Measurements from ENCODE around the gene NADK. TPM values are rescaled to one million over a fixed set of nuclear protein-coding genes. Genes with fewer than 3 reads are reported as not detected.

Gene NADK
- total RNA-seq, 1 donor from 2014 or later = 66.0 TPM

DNA sequence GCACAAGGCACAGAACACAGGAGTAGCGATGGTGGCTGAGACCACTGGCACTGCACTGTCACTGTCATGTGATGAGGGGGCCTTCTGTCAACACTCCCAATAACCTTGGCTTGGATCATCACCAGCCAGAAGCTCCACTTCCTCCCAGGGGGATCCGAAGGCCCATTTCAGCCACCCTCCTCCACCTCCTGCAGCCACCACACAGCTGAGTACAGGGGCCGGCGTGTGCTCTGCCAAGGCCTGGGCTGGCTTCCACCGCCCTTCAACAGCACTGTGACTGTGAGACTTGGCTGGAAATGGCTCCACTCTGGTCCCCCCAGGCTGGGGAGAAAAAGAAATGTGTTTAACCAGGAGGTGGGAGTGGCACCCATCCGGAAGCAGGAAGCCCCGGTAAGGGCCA lies 9.9 kb upstream of the NADK start:
- H3K27me3 Mint-ChIP-seq (ENCODE audit: unreplicated experiment) = peaks cover 21% of the 10 kb centered on the region
- no peak overlapping the region for H3K4me3 Mint-ChIP-seq (ENCODE audit: unreplicated experiment)
- peaks cover 28% of the 10 kb centered on the region for H3K4me1 Mint-ChIP-seq (ENCODE audit: low read depth, unreplicated experiment)
- peaks cover 30% of the 10 kb centered on the region for H3K9me3 Mint-ChIP-seq (ENCODE audit: unreplicated experiment)
- TF ChIP-seq, protein P1, sequence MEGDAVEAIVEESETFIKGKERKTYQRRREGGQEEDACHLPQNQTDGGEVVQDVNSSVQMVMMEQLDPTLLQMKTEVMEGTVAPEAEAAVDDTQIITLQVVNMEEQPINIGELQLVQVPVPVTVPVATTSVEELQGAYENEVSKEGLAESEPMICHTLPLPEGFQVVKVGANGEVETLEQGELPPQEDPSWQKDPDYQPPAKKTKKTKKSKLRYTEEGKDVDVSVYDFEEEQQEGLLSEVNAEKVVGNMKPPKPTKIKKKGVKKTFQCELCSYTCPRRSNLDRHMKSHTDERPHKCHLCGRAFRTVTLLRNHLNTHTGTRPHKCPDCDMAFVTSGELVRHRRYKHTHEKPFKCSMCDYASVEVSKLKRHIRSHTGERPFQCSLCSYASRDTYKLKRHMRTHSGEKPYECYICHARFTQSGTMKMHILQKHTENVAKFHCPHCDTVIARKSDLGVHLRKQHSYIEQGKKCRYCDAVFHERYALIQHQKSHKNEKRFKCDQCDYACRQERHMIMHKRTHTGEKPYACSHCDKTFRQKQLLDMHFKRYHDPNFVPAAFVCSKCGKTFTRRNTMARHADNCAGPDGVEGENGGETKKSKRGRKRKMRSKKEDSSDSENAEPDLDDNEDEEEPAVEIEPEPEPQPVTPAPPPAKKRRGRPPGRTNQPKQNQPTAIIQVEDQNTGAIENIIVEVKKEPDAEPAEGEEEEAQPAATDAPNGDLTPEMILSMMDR (IDR thresholded peaks at IDR 0.05; ENCODE audit: partially characterized antibody, unreplicated experiment) = no peak
- DNase-seq = peak; percentile 65
- peak overlapping the region; percentile 96 for H3K27ac Mint-ChIP-seq (ENCODE audit: unreplicated experiment)
- H3K36me3 Mint-ChIP-seq (ENCODE audit: unreplicated experiment) = no peaks in the 10 kb centered on the region

GRCh38 chr1:1786836-1787605 lies 8.8 kb upstream of the NADK start:
- Mint-ChIP-seq H3K36me3 (ENCODE audit: unreplicated experiment) (no peaks in the 10 kb centered on the region), H3K27ac (ENCODE audit: unreplicated experiment) (peak overlapping the region; percentile 96)

GRCh38 chr1:1785666-1786065 lies 7.4 kb upstream of the NADK start:
- H3K36me3 Mint-ChIP-seq (ENCODE audit: unreplicated experiment) = no peaks in the 10 kb centered on the region
- no peak overlapping the region for H3K4me3 Mint-ChIP-seq (ENCODE audit: unreplicated experiment)
- H3K4me1 Mint-ChIP-seq (ENCODE audit: low read depth, unreplicated experiment) = peaks cover 29% of the 10 kb centered on the region
- TF ChIP-seq, protein P1 (IDR thresholded peaks at IDR 0.05; ENCODE audit: partially characterized antibody, unreplicated experiment) = no peak
- DNase-seq = no peak
- H3K27me3 Mint-ChIP-seq (ENCODE audit: unreplicated experiment) = peaks cover 25% of the 10 kb centered on the region
- H3K9me3 Mint-ChIP-seq (ENCODE audit: unreplicated experiment) = peaks cover 31% of the 10 kb centered on the region
- H3K27ac Mint-ChIP-seq (ENCODE audit: unreplicated experiment) = no peak overlapping the region

More at GRCh38 chr1:1786836-1787605, 8.8 kb upstream of the NADK start:
- DNase-seq = no peak
- Mint-ChIP-seq H3K27me3 (ENCODE audit: unreplicated experiment) (peaks cover 21% of the 10 kb centered on the region), H3K4me3 (ENCODE audit: unreplicated experiment) (no peak overlapping the region), H3K4me1 (ENCODE audit: low read depth, unreplicated experiment) (peaks cover 29% of the 10 kb centered on the region), H3K9me3 (ENCODE audit: unreplicated experiment) (peaks cover 30% of the 10 kb centered on the region)
- TF ChIP-seq, protein P1 (IDR thresholded peaks at IDR 0.05; ENCODE audit: partially characterized antibody, unreplicated experiment) = no peak

DNA sequence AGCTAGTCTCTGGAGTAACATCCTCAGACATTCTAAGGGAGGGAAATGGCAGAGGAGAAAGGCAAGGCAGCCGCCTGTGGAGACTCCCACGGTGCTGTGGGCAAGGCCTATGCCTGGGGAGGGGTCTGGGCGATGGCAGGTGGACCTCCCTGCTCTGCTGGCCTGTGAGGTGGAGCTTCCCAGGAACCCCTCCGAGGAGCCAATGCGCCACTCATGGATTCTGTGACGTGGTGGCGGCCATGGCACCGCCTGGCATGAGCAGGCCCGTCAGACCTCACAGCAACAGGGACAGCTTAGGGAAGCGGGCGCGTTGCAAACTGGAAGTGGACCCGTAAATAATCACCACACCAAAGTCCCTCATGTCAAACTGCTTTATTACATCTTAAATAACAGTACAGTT lies 6.7 kb upstream of the NADK start:
- H3K27ac Mint-ChIP-seq (ENCODE audit: unreplicated experiment) = no peak overlapping the region
- H3K36me3 Mint-ChIP-seq (ENCODE audit: unreplicated experiment) = no peaks in the 10 kb centered on the region
- H3K27me3 Mint-ChIP-seq (ENCODE audit: unreplicated experiment) = peaks cover 26% of the 10 kb centered on the region
- DNase-seq = no peak
- H3K9me3 Mint-ChIP-seq (ENCODE audit: unreplicated experiment) = peaks cover 26% of the 10 kb centered on the region
- no peak overlapping the region for H3K4me3 Mint-ChIP-seq (ENCODE audit: unreplicated experiment)
- peaks cover 27% of the 10 kb centered on the region for H3K4me1 Mint-ChIP-seq (ENCODE audit: low read depth, unreplicated experiment)
- TF ChIP-seq, protein P1 (IDR thresholded peaks at IDR 0.05; ENCODE audit: partially characterized antibody, unreplicated experiment) = no peak

GRCh38 chr1:1783320-1783719 lies 5.0 kb upstream of the NADK start:
- peaks cover 25% of the 10 kb centered on the region for H3K9me3 Mint-ChIP-seq (ENCODE audit: unreplicated experiment)
- peak overlapping the region; percentile 48 for H3K27ac Mint-ChIP-seq (ENCODE audit: unreplicated experiment)
- peaks cover 27% of the 10 kb centered on the region for H3K27me3 Mint-ChIP-seq (ENCODE audit: unreplicated experiment)
- no peak overlapping the region for H3K4me3 Mint-ChIP-seq (ENCODE audit: unreplicated experiment)
- no peaks in the 10 kb centered on the region for H3K36me3 Mint-ChIP-seq (ENCODE audit: unreplicated experiment)
- peaks cover 18% of the 10 kb centered on the region for H3K4me1 Mint-ChIP-seq (ENCODE audit: low read depth, unreplicated experiment)
- TF ChIP-seq, protein P1 (IDR thresholded peaks at IDR 0.05; ENCODE audit: partially characterized antibody, unreplicated experiment) = no peak
- DNase-seq = no peak
